HL-60 (cell line): ENCODE measurements around the gene SDK1.

Experiments used
- GABPA ChIP-seq: IDR thresholded peaks from 2 replicates; pipeline ENCODE4 v1.6.1; 2012; ENCODE audit warnings: low read depth
- TF ChIP-seq, protein P1 (sequence below): IDR thresholded peaks from one replicate; pipeline ENCODE4 v1.5.1; 2011; ENCODE audit warnings: low read length, control low read depth, inconsistent platforms; ENCODE audit not compliant: insufficient read depth
- TF ChIP-seq, protein P2 (sequence below): IDR thresholded peaks from 2 replicates; pipeline ENCODE4 v1.6.1; 2012; ENCODE audit warnings: low read depth; ENCODE audit not compliant: insufficient replicate concordance

DNA sequence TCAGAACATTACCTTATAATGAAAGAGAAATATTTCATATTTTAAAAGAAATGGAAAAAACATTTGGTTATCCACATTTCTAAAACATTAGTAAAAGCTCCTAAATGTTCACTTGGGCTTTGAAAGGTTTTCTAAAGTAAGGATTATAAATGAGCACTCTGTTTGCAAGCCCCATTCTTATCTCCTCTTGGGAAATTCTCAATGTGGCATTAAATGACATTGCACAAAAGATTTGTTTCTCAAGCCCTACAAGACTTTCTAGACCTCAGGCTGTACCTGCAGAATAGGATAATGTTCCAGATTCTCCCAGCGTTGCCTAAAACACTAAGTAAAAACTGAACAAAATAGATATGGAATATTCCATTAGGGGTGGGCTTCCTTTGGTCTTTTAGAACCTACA lies 723.1 kb downstream of the SDK1 start:
- TF ChIP-seq, protein P1, sequence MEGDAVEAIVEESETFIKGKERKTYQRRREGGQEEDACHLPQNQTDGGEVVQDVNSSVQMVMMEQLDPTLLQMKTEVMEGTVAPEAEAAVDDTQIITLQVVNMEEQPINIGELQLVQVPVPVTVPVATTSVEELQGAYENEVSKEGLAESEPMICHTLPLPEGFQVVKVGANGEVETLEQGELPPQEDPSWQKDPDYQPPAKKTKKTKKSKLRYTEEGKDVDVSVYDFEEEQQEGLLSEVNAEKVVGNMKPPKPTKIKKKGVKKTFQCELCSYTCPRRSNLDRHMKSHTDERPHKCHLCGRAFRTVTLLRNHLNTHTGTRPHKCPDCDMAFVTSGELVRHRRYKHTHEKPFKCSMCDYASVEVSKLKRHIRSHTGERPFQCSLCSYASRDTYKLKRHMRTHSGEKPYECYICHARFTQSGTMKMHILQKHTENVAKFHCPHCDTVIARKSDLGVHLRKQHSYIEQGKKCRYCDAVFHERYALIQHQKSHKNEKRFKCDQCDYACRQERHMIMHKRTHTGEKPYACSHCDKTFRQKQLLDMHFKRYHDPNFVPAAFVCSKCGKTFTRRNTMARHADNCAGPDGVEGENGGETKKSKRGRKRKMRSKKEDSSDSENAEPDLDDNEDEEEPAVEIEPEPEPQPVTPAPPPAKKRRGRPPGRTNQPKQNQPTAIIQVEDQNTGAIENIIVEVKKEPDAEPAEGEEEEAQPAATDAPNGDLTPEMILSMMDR = no peak
- TF ChIP-seq GABPA = no peak
- TF ChIP-seq, protein P2, sequence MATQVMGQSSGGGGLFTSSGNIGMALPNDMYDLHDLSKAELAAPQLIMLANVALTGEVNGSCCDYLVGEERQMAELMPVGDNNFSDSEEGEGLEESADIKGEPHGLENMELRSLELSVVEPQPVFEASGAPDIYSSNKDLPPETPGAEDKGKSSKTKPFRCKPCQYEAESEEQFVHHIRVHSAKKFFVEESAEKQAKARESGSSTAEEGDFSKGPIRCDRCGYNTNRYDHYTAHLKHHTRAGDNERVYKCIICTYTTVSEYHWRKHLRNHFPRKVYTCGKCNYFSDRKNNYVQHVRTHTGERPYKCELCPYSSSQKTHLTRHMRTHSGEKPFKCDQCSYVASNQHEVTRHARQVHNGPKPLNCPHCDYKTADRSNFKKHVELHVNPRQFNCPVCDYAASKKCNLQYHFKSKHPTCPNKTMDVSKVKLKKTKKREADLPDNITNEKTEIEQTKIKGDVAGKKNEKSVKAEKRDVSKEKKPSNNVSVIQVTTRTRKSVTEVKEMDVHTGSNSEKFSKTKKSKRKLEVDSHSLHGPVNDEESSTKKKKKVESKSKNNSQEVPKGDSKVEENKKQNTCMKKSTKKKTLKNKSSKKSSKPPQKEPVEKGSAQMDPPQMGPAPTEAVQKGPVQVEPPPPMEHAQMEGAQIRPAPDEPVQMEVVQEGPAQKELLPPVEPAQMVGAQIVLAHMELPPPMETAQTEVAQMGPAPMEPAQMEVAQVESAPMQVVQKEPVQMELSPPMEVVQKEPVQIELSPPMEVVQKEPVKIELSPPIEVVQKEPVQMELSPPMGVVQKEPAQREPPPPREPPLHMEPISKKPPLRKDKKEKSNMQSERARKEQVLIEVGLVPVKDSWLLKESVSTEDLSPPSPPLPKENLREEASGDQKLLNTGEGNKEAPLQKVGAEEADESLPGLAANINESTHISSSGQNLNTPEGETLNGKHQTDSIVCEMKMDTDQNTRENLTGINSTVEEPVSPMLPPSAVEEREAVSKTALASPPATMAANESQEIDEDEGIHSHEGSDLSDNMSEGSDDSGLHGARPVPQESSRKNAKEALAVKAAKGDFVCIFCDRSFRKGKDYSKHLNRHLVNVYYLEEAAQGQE = no peak
